ENCODE data around the gene HOXB4.

The HOXB4 gene

DNA sequence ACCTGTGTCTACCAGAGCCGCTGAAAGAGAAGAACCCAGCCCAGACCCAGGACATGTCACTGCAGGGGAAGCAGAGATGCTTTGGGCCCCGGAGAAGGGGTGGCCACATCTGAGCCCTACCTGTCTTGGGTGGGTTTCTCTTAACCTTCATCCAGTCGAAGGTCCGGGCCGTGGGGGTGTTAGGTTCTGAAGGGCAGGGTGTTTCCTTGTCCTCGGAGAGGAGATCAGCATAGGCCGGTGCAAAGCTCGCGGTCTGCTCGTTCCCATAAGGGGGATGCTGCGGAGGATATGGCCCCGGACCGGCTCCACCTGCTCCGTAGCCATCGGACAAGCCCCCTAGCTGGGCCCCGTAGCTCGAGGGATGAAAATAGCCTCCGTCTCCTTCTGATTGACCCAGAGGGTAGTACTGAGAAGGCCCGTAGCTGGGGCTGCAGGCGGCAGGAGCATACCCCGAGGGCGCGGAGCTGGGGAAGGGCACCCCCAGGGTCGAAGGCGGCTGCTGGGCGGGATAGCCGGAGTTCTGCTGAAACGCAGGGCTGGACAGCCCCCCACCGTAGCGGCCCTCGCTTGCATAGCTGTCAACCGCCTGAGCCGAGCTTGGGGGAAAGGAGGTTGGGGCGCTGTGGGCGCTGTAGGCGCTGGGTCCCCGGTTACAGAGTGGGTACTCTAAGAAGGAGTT, 47.8 kb downstream of the HOXB4 start:
- TF ChIP-seq, protein P1, sequence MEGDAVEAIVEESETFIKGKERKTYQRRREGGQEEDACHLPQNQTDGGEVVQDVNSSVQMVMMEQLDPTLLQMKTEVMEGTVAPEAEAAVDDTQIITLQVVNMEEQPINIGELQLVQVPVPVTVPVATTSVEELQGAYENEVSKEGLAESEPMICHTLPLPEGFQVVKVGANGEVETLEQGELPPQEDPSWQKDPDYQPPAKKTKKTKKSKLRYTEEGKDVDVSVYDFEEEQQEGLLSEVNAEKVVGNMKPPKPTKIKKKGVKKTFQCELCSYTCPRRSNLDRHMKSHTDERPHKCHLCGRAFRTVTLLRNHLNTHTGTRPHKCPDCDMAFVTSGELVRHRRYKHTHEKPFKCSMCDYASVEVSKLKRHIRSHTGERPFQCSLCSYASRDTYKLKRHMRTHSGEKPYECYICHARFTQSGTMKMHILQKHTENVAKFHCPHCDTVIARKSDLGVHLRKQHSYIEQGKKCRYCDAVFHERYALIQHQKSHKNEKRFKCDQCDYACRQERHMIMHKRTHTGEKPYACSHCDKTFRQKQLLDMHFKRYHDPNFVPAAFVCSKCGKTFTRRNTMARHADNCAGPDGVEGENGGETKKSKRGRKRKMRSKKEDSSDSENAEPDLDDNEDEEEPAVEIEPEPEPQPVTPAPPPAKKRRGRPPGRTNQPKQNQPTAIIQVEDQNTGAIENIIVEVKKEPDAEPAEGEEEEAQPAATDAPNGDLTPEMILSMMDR (IDR thresholded peaks at IDR 0.05; ENCODE audit: low read depth, low read length): no peak
- H3K4me3 ChIP-seq (ENCODE audit: low read depth, low read length): no peak overlapping the region

DNA sequence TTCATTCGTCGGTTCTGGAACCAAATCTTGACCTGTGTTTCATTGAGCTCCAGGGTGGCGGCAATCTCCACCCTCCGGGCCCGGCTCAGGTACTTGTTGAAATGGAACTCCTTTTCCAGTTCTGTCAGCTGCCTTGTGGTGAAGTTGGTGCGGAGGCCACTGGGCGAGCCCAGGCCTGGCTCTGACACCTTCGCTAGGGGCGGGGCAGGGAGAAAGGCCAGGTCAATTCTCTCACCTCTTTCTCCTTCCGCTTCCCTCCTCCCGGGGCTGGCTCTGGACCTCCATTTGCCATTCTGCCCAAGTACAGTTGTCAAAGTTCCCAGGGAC, 48.5 kb downstream of the HOXB4 start:
- TF ChIP-seq, protein P1 (IDR thresholded peaks at IDR 0.05; ENCODE audit: low read depth, low read length): no peak
- no peak overlapping the region for H3K4me3 ChIP-seq (ENCODE audit: low read depth, low read length)

GRCh38 chr17:48528936-48529682, 49.0 kb downstream of the HOXB4 start:
- H3K4me3 ChIP-seq (ENCODE audit: low read depth, low read length): no peak overlapping the region
- TF ChIP-seq, protein P1 (IDR thresholded peaks at IDR 0.05; ENCODE audit: low read depth, low read length): no peak

DNA sequence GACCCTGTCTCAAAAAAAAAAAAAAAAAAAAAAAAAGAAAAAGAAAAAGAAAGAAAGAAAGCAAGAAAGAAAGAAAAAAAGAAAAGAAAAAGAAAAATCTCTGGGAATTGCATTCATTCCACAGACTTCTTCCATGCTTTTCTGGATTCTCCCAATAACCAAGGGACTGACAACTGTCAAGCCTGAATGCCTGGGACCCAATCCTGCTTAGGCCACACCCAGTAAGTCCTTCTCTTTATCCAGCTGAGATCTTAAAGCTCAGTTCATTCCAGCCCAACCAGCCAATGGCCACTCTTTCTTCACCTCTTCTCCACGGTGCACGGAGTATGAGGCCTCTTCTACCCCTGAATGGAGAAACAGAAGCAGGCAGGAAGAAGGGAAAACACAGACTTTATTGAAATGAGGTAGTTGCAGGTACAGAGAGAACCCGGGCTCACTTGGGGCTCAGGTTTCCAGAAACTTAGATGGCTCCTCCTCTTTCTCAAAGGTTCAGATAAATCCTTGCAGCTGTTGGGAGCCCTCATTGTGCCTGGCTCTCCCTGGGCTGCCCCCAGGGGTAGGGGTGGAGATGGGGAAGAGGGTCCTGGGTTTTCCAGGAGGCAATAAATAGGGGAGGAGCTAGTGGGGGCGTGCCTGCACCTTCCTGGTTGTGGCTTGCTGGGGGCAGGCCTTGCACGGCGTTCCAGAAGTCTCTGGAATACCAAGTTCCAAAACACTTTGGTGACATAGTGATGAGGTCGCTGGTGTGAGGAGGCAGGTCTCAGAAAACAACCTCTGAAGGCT, 49.8 kb downstream of the HOXB4 start:
- TF ChIP-seq, protein P1 (IDR thresholded peaks at IDR 0.05; ENCODE audit: low read depth, low read length): no peak
- no peak overlapping the region for H3K4me3 ChIP-seq (ENCODE audit: low read depth, low read length)

- TF ChIP-seq, protein P1 (IDR thresholded peaks at IDR 0.05; ENCODE audit: low read depth, low read length): no peak
- H3K4me3 ChIP-seq (ENCODE audit: low read depth, low read length): no peak overlapping the region
These were observed 50.6 kb downstream of the HOXB4 start for GRCh38 chr17:48527547-48527932.

GRCh38 chr17:48526608-48527546, 51.3 kb downstream of the HOXB4 start:
- H3K4me3 ChIP-seq (ENCODE audit: low read depth, low read length): no peak overlapping the region
- TF ChIP-seq, protein P1 (IDR thresholded peaks at IDR 0.05; ENCODE audit: low read depth, low read length): no peak
